A673 (cell line): Measurements from ENCODE around the gene TTPAL. TPM values are rescaled to one million over a fixed set of nuclear protein-coding genes. Genes with fewer than 3 reads are reported as not detected.

Source experiments
- BruUV-seq: library from RNA; stranded (reverse); fragments of 400-500 nt; replicated peaks from 2 replicates; lab custom pipeline; 2021; lab: Mats Ljungman, UMichigan
- CTCF ChIA-PET: fragments of 300-600 bp; sonication (Branson Sonifier 250); formaldehyde crosslinking; loops from one replicate; lab custom pipeline; 2022; ENCODE audit warnings: antibody characterized with exemption; lab: Charles Lee
- POLR2A ChIA-PET: fragments of 300-600 bp; sonication (Branson Sonifier 250); formaldehyde crosslinking; loops from one replicate; lab custom pipeline; 2022; ENCODE audit warnings: antibody characterized with exemption; ENCODE audit not compliant: low non-redundant PET; lab: Charles Lee
- DNase-seq: peaks from one replicate; pipeline ENCODE4 v3.0.0-alpha.2; 2015; ENCODE audit warnings: low spot score
- H3K27ac ChIP-seq: fragments of 200-600 bp; sonication (generic); 2 replicates; pipeline ENCODE4 v1.5.1; 2016; ENCODE audit warnings: mixed run types, low read depth, mild to moderate bottlenecking, mixed read lengths, antibody characterized with exemption, low read length; ENCODE audit not compliant: poor library complexity, severe bottlenecking
- H3K27me3 ChIP-seq: fragments of 200-600 bp; sonication (generic); replicated peaks from 2 replicates; pipeline ENCODE4 v1.6.1; 2017; ENCODE audit warnings: mixed run types, low read depth, mild to moderate bottlenecking, mixed read lengths, antibody characterized with exemption, low read length; ENCODE audit not compliant: insufficient read depth, poor library complexity
- H3K36me3 ChIP-seq: fragments of 200-600 bp; sonication (generic); 2 replicates; pipeline ENCODE4 v1.6.1; 2016; ENCODE audit warnings: mixed run types, mild to moderate bottlenecking, mixed read lengths, antibody characterized with exemption, low read length; ENCODE audit not compliant: insufficient read depth, poor library complexity, severe bottlenecking
- H3K4me1 ChIP-seq: fragments of 200-600 bp; sonication (generic); 2 replicates; pipeline ENCODE4 v1.6.1; 2017; ENCODE audit warnings: mixed run types, mild to moderate bottlenecking, mixed read lengths, antibody characterized with exemption, low read length; ENCODE audit not compliant: insufficient read depth, poor library complexity, severe bottlenecking
- H3K4me3 ChIP-seq: fragments of 200-600 bp; sonication (generic); 2 replicates; pipeline ENCODE4 v1.5.1; 2016; ENCODE audit warnings: low read depth, mixed run types, mild to moderate bottlenecking, mixed read lengths, low read length; ENCODE audit not compliant: poor library complexity, severe bottlenecking
- H3K9me3 ChIP-seq: fragments of 200-600 bp; sonication (generic); 2 replicates; pipeline ENCODE4 v1.6.1; 2016; ENCODE audit warnings: mixed run types, low read depth, mild to moderate bottlenecking, mixed read lengths, antibody characterized with exemption, low read length; ENCODE audit not compliant: poor library complexity, severe bottlenecking
- CTCF ChIP-seq: fragments of 300-800, 200-600 bp; sonication (generic); conservative IDR thresholded peaks from 2 replicates; pipeline ENCODE4 v1.5.1; 2017; ENCODE audit warnings: low read depth, mild to moderate bottlenecking, antibody characterized with exemption, low read length, moderate library complexity, mixed read lengths
- EZH2 ChIP-seq: fragments of 200-600 bp; sonication (generic); IDR thresholded peaks from 2 replicates; pipeline ENCODE4 v1.6.1; 2017; ENCODE audit warnings: borderline replicate concordance, low read depth, mild to moderate bottlenecking, mixed read lengths, antibody characterized with exemption, low read length; ENCODE audit not compliant: poor library complexity, severe bottlenecking
- intact Hi-C: fragments of 100-400 bp; cut with micrococcal nuclease; formaldehyde crosslinking; loops from one replicate; pipeline ENCODE4 v1.10.0; 2022; ENCODE audit not compliant: unreplicated experiment
- total RNA-seq: library from RNA; stranded (reverse); gene quantifications from 2 replicates; pipeline ENCODE4 v1.2.3, GENCODE V29; 2021

The TTPAL gene
- total RNA-seq, 1 experiment from 2014 or later, result 14.6 TPM

- H3K27ac ChIP-seq, result no peak overlapping the region
- H3K36me3 ChIP-seq, result peaks cover 15% of the 10 kb centered on the region
- no peaks in the 10 kb centered on the region for H3K9me3 ChIP-seq
- H3K4me3 ChIP-seq, result no peak overlapping the region
- no TSS peak for BruUV-seq
- ChIA-PET CTCF (no interaction called here), POLR2A (no interaction called here)
- no peak for DNase-seq
- intact Hi-C loops, result no loop called here
- TF ChIP-seq EZH2, result no peak
- no peak for TF ChIP-seq CTCF
- no peaks in the 10 kb centered on the region for H3K27me3 ChIP-seq
- H3K4me1 ChIP-seq, result no peaks in the 10 kb centered on the region
Observed at GRCh38 chr20:44481719-44482416, 6.2 kb downstream of the TTPAL start.

- H3K36me3 ChIP-seq, result peaks cover 18% of the 10 kb centered on the region
- no peaks in the 10 kb centered on the region for H3K9me3 ChIP-seq
- no TSS peak for BruUV-seq
- POLR2A ChIA-PET, result no interaction called here
- H3K27ac ChIP-seq, result no peak overlapping the region
- TF ChIP-seq EZH2 (no peak), CTCF (no peak)
- no peak overlapping the region for H3K4me3 ChIP-seq
- CTCF ChIA-PET, result no interaction called here
- no peak for DNase-seq
- no peaks in the 10 kb centered on the region for H3K27me3 ChIP-seq
- no peaks in the 10 kb centered on the region for H3K4me1 ChIP-seq
- intact Hi-C loops, result no loop called here
Observed at GRCh38 chr20:44483112-44483511, 7.4 kb downstream of the TTPAL start.

GRCh38 chr20:44485078-44485829 lies 9.6 kb downstream of the TTPAL start:
- intact Hi-C loops, result no loop called here
- ChIA-PET CTCF (no interaction called here), POLR2A (no interaction called here)
- Histone ChIP-seq H3K9me3 (no peaks in the 10 kb centered on the region), H3K36me3 (peaks cover 33% of the 10 kb centered on the region), H3K4me1 (no peaks in the 10 kb centered on the region), H3K27ac (no peak overlapping the region), H3K27me3 (no peaks in the 10 kb centered on the region), H3K4me3 (no peak overlapping the region)
- BruUV-seq, result no TSS peak
- TF ChIP-seq EZH2 (no peak), CTCF (no peak)
- no peak for DNase-seq
